Measurements from ENCODE around the gene NXT1.

NXT1 gene

DNA sequence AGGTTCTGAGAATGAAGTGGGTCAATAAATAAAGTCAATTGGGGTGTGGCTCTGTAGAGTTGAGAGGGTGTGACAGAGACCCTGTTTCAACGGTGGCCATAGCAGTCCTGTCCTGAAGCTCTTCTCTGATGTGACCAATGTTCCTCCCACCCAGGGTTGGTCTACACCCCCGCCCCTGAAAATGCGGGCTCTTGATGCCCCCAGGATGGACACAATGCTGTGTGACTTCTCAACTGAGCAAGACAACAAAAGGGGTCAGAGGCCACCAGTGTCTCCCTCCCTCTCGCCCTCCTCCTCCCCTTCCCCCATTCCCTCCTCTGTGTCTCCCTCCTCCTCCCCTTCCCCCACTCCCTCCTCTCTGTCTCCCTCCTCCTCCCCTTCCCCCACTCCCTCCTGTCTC is 41.7 kb upstream of the NXT1 start:
- TF ChIP-seq POLR2A (IDR thresholded peaks at IDR 0.05; ENCODE audit: low read depth, low read length) (no peak), POU2F2 (IDR thresholded peaks at IDR 0.05; ENCODE audit: low read depth, low read length) (no peak), PAX5 (IDR thresholded peaks at IDR 0.05; ENCODE audit: insufficient read depth, low read length, severe bottlenecking) (no peak), POLR2AphosphoS5 (IDR thresholded peaks at IDR 0.05; ENCODE audit: low read depth, low read length) (no peak), SPI1 (IDR thresholded peaks at IDR 0.05; ENCODE audit: low read depth, low read length) (no peak), TAF1 (IDR thresholded peaks at IDR 0.05; ENCODE audit: low read depth, low read length) (no peak)
- FAIRE-seq = no peak
- DNase-seq (ENCODE audit: insufficient read length, low spot score) = no peak

DNA sequence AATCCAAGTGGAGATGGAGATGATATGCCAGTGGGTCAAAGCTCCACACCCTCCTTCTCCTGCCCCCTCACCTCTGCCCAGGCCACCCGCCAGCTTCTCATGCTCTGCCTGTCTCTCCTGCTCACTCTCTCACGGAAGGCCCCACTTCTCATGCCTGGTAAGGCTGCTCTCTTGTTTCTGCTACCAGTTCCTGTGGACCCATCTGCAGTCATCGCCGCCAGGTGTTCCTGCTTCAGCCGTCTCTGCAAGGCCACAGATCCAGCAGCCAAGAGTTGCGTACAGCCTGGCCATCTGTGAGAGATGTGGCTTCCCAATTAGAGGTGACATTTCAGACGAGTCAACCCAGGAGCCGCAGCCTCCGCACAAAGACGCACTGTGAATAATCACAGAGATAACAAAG is 40.8 kb upstream of the NXT1 start:
- no peak for DNase-seq (ENCODE audit: insufficient read length, low spot score)
- no peak for TF ChIP-seq POU2F2 (IDR thresholded peaks at IDR 0.05; ENCODE audit: low read depth, low read length)
- TF ChIP-seq POLR2AphosphoS5 (IDR thresholded peaks at IDR 0.05; ENCODE audit: low read depth, low read length) = no peak
- TF ChIP-seq SPI1 (IDR thresholded peaks at IDR 0.05; ENCODE audit: low read depth, low read length) = no peak
- TF ChIP-seq TAF1 (IDR thresholded peaks at IDR 0.05; ENCODE audit: low read depth, low read length) = no peak
- no peak for TF ChIP-seq POLR2A (IDR thresholded peaks at IDR 0.05; ENCODE audit: low read depth, low read length)
- TF ChIP-seq PAX5 (IDR thresholded peaks at IDR 0.05; ENCODE audit: insufficient read depth, low read length, severe bottlenecking) = no peak
- no peak for FAIRE-seq

DNA sequence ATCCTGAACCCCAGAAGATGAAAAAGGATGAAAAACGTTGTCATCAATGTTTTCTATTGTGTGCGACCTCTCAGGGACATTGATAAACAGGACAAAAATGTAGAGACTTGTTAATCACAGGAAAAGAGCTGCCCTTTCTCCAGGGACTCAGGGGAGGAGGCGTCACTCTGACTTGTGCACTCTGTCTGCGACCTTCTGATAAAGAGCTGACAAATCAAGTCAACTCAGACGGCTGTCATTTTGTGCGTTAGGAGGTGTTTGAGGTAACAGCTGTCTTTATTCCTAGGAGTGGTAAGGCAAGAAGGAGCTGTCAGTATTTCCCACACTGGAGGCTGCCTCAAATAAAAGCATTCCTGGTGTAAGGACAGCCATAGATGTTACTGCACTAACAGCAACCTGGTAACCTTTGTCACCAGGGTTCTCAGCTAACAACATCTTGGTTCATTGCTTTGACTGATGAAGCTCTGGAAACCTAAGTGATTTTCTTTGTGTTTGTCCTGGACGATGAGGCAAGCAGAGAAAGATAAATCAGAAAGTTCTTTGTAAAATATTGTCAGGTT is 38.6 kb upstream of the NXT1 start:
- TF ChIP-seq PAX5 (IDR thresholded peaks at IDR 0.05; ENCODE audit: insufficient read depth, low read length, severe bottlenecking) = no peak
- no peak for TF ChIP-seq POU2F2 (IDR thresholded peaks at IDR 0.05; ENCODE audit: low read depth, low read length)
- TF ChIP-seq TAF1 (IDR thresholded peaks at IDR 0.05; ENCODE audit: low read depth, low read length) = no peak
- TF ChIP-seq SPI1 (IDR thresholded peaks at IDR 0.05; ENCODE audit: low read depth, low read length) = no peak
- TF ChIP-seq POLR2A (IDR thresholded peaks at IDR 0.05; ENCODE audit: low read depth, low read length) = no peak
- no peak for TF ChIP-seq POLR2AphosphoS5 (IDR thresholded peaks at IDR 0.05; ENCODE audit: low read depth, low read length)
- DNase-seq (ENCODE audit: insufficient read length, low spot score) (no peak), FAIRE-seq (no peak)

DNA sequence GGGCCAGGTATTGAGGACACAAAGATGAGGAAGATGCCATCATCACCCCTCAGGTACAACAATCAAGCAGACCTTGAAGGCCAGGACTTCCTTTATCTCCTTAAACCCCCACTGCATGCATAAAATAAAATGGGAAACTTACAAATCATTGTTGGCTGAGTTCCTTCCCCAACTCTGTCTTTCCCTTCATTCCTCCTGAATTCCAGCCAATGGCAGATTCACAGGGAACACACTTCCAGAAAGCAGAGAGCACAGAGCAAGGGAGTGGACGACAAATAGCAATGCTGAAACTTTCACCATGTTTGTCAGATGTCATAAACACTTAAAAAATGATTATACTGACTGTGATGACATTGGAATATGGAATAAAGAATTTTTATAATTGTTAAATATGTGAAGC is 37.3 kb upstream of the NXT1 start:
- no peak for TF ChIP-seq SPI1 (IDR thresholded peaks at IDR 0.05; ENCODE audit: low read depth, low read length)
- TF ChIP-seq POLR2AphosphoS5 (IDR thresholded peaks at IDR 0.05; ENCODE audit: low read depth, low read length) = no peak
- no peak for TF ChIP-seq PAX5 (IDR thresholded peaks at IDR 0.05; ENCODE audit: insufficient read depth, low read length, severe bottlenecking)
- no peak for TF ChIP-seq POLR2A (IDR thresholded peaks at IDR 0.05; ENCODE audit: low read depth, low read length)
- TF ChIP-seq TAF1 (IDR thresholded peaks at IDR 0.05; ENCODE audit: low read depth, low read length) = no peak
- TF ChIP-seq POU2F2 (IDR thresholded peaks at IDR 0.05; ENCODE audit: low read depth, low read length) = no peak
- FAIRE-seq = no peak
- no peak for DNase-seq (ENCODE audit: insufficient read length, low spot score)

DNA sequence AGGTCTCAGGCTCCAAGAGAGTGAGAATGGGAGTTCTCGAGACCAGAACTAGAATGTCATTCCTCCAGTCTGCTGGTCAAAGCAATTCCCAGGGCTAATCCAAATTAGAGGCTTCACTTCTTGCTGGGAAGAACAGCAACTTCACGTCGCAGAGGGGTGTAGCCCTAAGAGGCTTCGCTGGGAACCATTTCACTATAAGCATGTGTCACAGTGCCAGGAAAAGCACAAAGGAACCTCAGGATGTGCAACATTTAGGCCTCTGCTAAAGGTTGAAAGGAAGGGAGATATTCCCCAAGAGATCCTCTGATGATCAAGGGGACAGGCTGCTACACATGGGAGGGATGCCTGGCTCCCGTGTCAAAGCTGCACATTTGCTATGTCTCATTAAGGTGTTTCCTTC is 35.9 kb upstream of the NXT1 start:
- FAIRE-seq (no peak), DNase-seq (ENCODE audit: insufficient read length, low spot score) (no peak)
- TF ChIP-seq TAF1 (IDR thresholded peaks at IDR 0.05; ENCODE audit: low read depth, low read length) = no peak
- no peak for TF ChIP-seq POLR2AphosphoS5 (IDR thresholded peaks at IDR 0.05; ENCODE audit: low read depth, low read length)
- TF ChIP-seq POLR2A (IDR thresholded peaks at IDR 0.05; ENCODE audit: low read depth, low read length) = no peak
- no peak for TF ChIP-seq POU2F2 (IDR thresholded peaks at IDR 0.05; ENCODE audit: low read depth, low read length)
- no peak for TF ChIP-seq SPI1 (IDR thresholded peaks at IDR 0.05; ENCODE audit: low read depth, low read length)
- no peak for TF ChIP-seq PAX5 (IDR thresholded peaks at IDR 0.05; ENCODE audit: insufficient read depth, low read length, severe bottlenecking)

DNA sequence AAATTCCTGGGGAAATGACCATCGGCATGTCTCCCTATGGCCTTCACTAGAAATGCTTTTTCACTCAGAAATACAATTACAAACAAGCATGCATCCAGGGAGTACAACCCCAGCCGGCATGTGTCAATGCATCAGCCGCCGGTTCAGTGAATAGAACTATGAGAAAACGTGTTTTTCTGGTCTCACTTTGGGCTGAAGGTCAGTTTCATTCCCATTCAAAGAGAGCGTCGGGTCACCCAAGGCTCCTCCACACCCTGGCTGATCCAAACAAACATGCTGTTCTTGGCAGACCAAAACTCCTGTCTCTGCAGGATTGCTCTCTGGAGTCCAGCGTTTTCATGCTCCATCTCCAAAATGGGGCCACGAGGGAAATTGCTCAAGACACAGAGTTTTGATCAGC is 35.5 kb upstream of the NXT1 start:
- DNase-seq (ENCODE audit: insufficient read length, low spot score) (no peak), FAIRE-seq (no peak)
- TF ChIP-seq TAF1 (IDR thresholded peaks at IDR 0.05; ENCODE audit: low read depth, low read length) (no peak), POU2F2 (IDR thresholded peaks at IDR 0.05; ENCODE audit: low read depth, low read length) (no peak), POLR2A (IDR thresholded peaks at IDR 0.05; ENCODE audit: low read depth, low read length) (no peak), SPI1 (IDR thresholded peaks at IDR 0.05; ENCODE audit: low read depth, low read length) (no peak), PAX5 (IDR thresholded peaks at IDR 0.05; ENCODE audit: insufficient read depth, low read length, severe bottlenecking) (no peak)

DNA sequence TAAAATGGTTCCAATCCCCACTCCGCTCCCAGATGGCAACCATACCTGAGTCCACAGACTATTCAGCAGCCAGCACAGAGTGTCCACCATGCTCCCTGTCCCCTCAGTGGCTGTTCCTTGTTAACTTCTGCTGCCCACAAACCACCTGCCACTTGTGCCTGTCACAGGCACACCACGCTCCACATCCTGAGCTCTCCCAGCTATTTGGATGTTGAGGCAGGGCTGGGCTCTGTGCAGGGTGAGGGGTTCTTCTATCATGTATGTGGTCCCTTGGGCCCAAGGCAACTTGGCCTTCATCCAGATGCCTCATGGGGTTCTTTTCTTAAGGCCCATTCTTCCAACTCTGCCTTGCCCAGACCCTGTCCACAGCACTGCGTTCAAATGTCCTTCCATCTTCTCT is 34.0 kb upstream of the NXT1 start:
- FAIRE-seq = no peak
- no peak for TF ChIP-seq PAX5 (IDR thresholded peaks at IDR 0.05; ENCODE audit: insufficient read depth, low read length, severe bottlenecking)
- TF ChIP-seq POU2F2 (IDR thresholded peaks at IDR 0.05; ENCODE audit: low read depth, low read length) = no peak
- no peak for TF ChIP-seq TAF1 (IDR thresholded peaks at IDR 0.05; ENCODE audit: low read depth, low read length)
- TF ChIP-seq SPI1 (IDR thresholded peaks at IDR 0.05; ENCODE audit: low read depth, low read length) = no peak
- TF ChIP-seq POLR2AphosphoS5 (IDR thresholded peaks at IDR 0.05; ENCODE audit: low read depth, low read length) = no peak
- no peak for TF ChIP-seq POLR2A (IDR thresholded peaks at IDR 0.05; ENCODE audit: low read depth, low read length)

DNA sequence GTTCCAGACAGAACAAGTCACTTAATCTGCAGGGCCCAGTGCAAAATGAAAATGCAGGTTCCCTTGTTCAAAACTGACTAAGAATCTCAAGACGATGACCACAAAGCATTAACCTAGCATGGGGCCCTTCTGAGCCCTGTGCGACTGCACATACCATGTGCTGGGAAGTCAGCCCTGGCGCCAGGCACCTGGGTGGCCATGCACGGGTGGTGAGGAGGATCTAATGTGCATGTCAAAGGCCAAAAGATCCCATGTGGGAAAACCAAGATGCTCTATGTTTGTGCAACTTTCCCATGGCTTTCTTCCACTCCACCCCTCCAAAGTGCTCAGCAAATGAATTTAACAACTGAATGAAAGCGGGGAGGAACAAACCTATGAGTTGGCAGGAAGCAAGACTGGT is 33.5 kb upstream of the NXT1 start:
- no peak for FAIRE-seq
- no peak for DNase-seq (ENCODE audit: insufficient read length, low spot score)
- TF ChIP-seq PAX5 (IDR thresholded peaks at IDR 0.05; ENCODE audit: insufficient read depth, low read length, severe bottlenecking) (no peak), TAF1 (IDR thresholded peaks at IDR 0.05; ENCODE audit: low read depth, low read length) (no peak), SPI1 (IDR thresholded peaks at IDR 0.05; ENCODE audit: low read depth, low read length) (no peak), POLR2A (IDR thresholded peaks at IDR 0.05; ENCODE audit: low read depth, low read length) (no peak)

More for the DNA sequence above, 34.0 kb upstream of the NXT1 start:
- DNase-seq (ENCODE audit: insufficient read length, low spot score) = no peak

DNA sequence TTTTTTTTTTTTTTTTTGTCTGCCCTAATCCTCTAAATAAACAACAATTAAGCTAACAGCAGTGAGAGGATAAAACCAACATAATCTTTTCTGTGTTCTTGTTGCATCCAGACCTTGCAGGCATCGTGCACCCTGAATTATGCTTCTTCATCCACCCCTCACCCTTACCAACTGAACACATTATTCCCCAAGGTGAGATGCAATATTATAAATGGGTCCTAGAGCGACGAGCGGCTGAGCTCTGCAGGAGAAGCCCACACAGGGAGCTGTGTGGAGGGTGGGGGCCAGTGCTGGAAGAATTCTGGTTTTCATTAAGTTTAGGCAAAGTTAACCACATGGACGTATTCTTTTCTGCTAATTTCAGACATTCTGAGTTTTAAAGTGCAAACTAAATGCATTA is 32.2 kb upstream of the NXT1 start:
- no peak for DNase-seq (ENCODE audit: insufficient read length, low spot score)
- TF ChIP-seq POLR2A (IDR thresholded peaks at IDR 0.05; ENCODE audit: low read depth, low read length) = no peak
- no peak for TF ChIP-seq SPI1 (IDR thresholded peaks at IDR 0.05; ENCODE audit: low read depth, low read length)
- no peak for TF ChIP-seq POLR2AphosphoS5 (IDR thresholded peaks at IDR 0.05; ENCODE audit: low read depth, low read length)
- TF ChIP-seq TAF1 (IDR thresholded peaks at IDR 0.05; ENCODE audit: low read depth, low read length) = no peak
- TF ChIP-seq PAX5 (IDR thresholded peaks at IDR 0.05; ENCODE audit: insufficient read depth, low read length, severe bottlenecking) = no peak
- TF ChIP-seq POU2F2 (IDR thresholded peaks at IDR 0.05; ENCODE audit: low read depth, low read length) = no peak
- no peak for FAIRE-seq

DNA sequence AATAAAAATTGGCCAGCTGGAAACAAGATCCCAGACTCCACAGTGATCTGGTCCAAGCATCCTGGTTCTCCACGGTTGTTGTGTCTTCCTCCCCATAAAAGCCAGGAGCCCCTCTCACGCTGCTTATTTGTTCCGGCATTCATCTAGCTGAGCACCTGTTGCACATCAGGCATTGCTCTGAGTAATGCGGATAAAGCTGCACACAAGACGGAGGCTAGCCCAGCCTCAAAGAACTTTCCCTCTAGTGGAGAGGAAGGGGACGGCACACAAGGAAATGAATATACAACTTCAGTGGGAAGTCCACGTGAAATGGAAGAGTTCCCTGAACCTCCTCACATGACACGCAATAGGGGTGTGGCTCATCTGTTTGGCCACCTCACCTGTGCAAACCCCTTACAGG is 30.3 kb upstream of the NXT1 start:
- FAIRE-seq = no peak
- no peak for TF ChIP-seq POLR2A (IDR thresholded peaks at IDR 0.05; ENCODE audit: low read depth, low read length)
- TF ChIP-seq TAF1 (IDR thresholded peaks at IDR 0.05; ENCODE audit: low read depth, low read length) = no peak
- no peak for TF ChIP-seq SPI1 (IDR thresholded peaks at IDR 0.05; ENCODE audit: low read depth, low read length)
- TF ChIP-seq POLR2AphosphoS5 (IDR thresholded peaks at IDR 0.05; ENCODE audit: low read depth, low read length) = no peak
- no peak for TF ChIP-seq PAX5 (IDR thresholded peaks at IDR 0.05; ENCODE audit: insufficient read depth, low read length, severe bottlenecking)
- TF ChIP-seq POU2F2 (IDR thresholded peaks at IDR 0.05; ENCODE audit: low read depth, low read length) = no peak
- no peak for DNase-seq (ENCODE audit: insufficient read length, low spot score)

Data from GM12891 (cell line).